NT2/D1 (cell line): ENCODE results near the gene MCM7.

Experiments
- SUZ12 ChIP-seq: IDR thresholded peaks from 2 replicates; pipeline ENCODE4 v1.6.1; 2011; ENCODE audit not compliant: insufficient read length, insufficient read depth; ENCODE audit errors: extremely low read depth
- YY1 ChIP-seq: IDR thresholded peaks from 2 replicates; pipeline ENCODE4 v1.6.1; 2011; ENCODE audit not compliant: insufficient read length, insufficient read depth

DNA sequence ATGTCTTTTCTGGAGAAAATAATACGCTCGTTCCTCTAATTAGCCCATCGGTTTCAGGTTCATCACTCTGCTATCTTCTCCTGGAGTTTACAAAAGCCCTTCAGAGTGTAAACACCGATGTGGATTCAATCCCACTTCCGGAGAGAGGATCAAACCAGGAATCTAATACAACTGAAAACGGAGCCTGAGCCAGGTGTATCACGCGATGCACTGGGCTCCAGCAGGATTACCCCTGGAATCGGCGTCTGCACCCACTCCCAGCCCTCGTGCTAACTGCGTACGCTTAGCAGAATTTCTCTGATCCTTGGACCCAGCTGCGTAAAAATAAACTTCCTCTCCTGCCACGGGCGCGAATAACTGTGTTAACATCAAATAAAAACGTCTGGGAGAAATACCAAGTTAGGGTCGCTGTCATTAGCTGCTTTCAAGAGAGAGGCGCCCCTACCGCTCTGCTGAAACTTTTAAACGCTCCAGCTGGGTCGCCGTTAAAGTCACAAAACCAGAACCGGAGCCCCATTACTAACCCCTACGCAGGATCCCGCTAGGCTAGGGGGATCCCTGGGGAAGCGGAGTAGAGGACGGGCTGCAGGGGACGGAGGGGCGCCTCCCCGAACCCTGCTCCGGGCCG, 20.2 kb downstream of the MCM7 start:
- TF ChIP-seq SUZ12 = no peak
- no peak for TF ChIP-seq YY1
